SK-N-MC (cell line): Measurements from ENCODE around the gene RELL2.
A peak's percentile ranks its signal among the peaks of the same experiment; 100 is the strongest.

ENCODE experiments used
- DNase-seq: peaks from one replicate; pipeline ENCODE4 v3.0.0-alpha.2; 2011; ENCODE audit warnings: low read depth, low spot score
- H3K27ac ChIP-seq: fragments of 200-600 bp; sonication (generic); 2 replicates; pipeline ENCODE4 v1.5.1; 2016; ENCODE audit warnings: mixed run types
- H3K36me3 ChIP-seq: fragments of 200-600 bp; sonication (generic); 2 replicates; pipeline ENCODE4 v1.6.1; 2017; ENCODE audit warnings: antibody characterized with exemption, low read length, mixed read lengths; ENCODE audit not compliant: insufficient read depth
- H3K4me3 ChIP-seq: fragments of 200-600 bp; sonication (generic); 2 replicates; pipeline ENCODE4 v1.5.1; 2016
- H3K9ac ChIP-seq: fragments of 200-600 bp; sonication (generic); 2 replicates; pipeline ENCODE4 v1.8.0; 2017; ENCODE audit warnings: mixed run types, mixed read lengths; ENCODE audit not compliant: insufficient read length
- H3K9me3 ChIP-seq: fragments of 200-600 bp; sonication (generic); 2 replicates; pipeline ENCODE4 v1.6.1; 2017; ENCODE audit warnings: low read depth, mild to moderate bottlenecking, antibody characterized with exemption, low read length, moderate library complexity, mixed read lengths
- EZH2 ChIP-seq: fragments of 200-600 bp; sonication (generic); IDR thresholded peaks from one replicate; pipeline ENCODE4 v1.6.1; 2017; ENCODE audit warnings: antibody characterized with exemption
- FOXP2 ChIP-seq: optimal IDR thresholded peaks from 2 replicates; pipeline ENCODE3; 2011; ENCODE audit warnings: mild to moderate bottlenecking, moderate library complexity; ENCODE audit not compliant: insufficient read depth; ENCODE audit errors: extremely low read length, control extremely low read depth
- POLR2AphosphoS5 ChIP-seq: IDR thresholded peaks from 2 replicates; pipeline ENCODE4 v1.6.1; 2012; ENCODE audit warnings: mild to moderate bottlenecking, low read depth, low read length, borderline replicate concordance

RELL2 gene

GRCh38 chr5:141636413-141637122, at the start of gene RELL2, which contains the start of gene HDAC3:
RELL2 (plus strand) TSS chr5:141636997; CDS start chr5:141638226, 1,229 bp downstream.
HDAC3 (minus strand) TSS chr5:141636849; CDS start chr5:141636790, 59 bp downstream.
- DNase-seq = no peak
- Histone ChIP-seq H3K9ac (peak within 1 kb of the TSS; percentile 96), H3K9me3 (no peaks in the 10 kb centered on the region), H3K36me3 (peaks cover 17% of the 10 kb centered on the region), H3K27ac (no peak within 1 kb of the TSS), H3K4me3 (peak within 1 kb of the TSS; percentile 99)
- TF ChIP-seq FOXP2 = no peak
- TF ChIP-seq POLR2AphosphoS5 = peak; percentile 89

- TF ChIP-seq EZH2 (no peak), POLR2AphosphoS5 (no peak), FOXP2 (no peak)
- peaks cover 21% of the 10 kb centered on the region for H3K36me3 ChIP-seq
- no peak for DNase-seq
Measured at GRCh38 chr5:141590127-141590526, 46.7 kb upstream of the RELL2 start.

GRCh38 chr5:141596867-141597266, 39.9 kb upstream of the RELL2 start:
- Histone ChIP-seq H3K9me3 (no peaks in the 10 kb centered on the region), H3K4me3 (no peak overlapping the region), H3K36me3 (peaks cover 10% of the 10 kb centered on the region), H3K9ac (no peak overlapping the region), H3K27ac (no peak overlapping the region)
- TF ChIP-seq EZH2 (no peak), POLR2AphosphoS5 (no peak), FOXP2 (no peak)
- no peak for DNase-seq

More at GRCh38 chr5:141590127-141590526, 46.7 kb upstream of the RELL2 start:
- no peak overlapping the region for H3K4me3 ChIP-seq
- no peaks in the 10 kb centered on the region for H3K9me3 ChIP-seq
- no peak overlapping the region for H3K27ac ChIP-seq
- no peak overlapping the region for H3K9ac ChIP-seq

- TF ChIP-seq FOXP2 (no peak), EZH2 (no peak), POLR2AphosphoS5 (no peak)
- no peaks in the 10 kb centered on the region for H3K9me3 ChIP-seq
- H3K36me3 ChIP-seq = peaks cover 10% of the 10 kb centered on the region
- no peak overlapping the region for H3K27ac ChIP-seq
- DNase-seq = no peak
- no peak overlapping the region for H3K9ac ChIP-seq
- H3K4me3 ChIP-seq = no peak overlapping the region
Measured at GRCh38 chr5:141597394-141597793, 39.4 kb upstream of the RELL2 start.

GRCh38 chr5:141597814-141598213, 39.0 kb upstream of the RELL2 start:
- H3K36me3 ChIP-seq = peaks cover 10% of the 10 kb centered on the region
- TF ChIP-seq POLR2AphosphoS5 = no peak
- no peak overlapping the region for H3K27ac ChIP-seq
- H3K9ac ChIP-seq = no peak overlapping the region
- H3K9me3 ChIP-seq = no peaks in the 10 kb centered on the region
- DNase-seq = no peak
- no peak overlapping the region for H3K4me3 ChIP-seq

GRCh38 chr5:141598391-141599345, 38.1 kb upstream of the RELL2 start:
- DNase-seq = no peak
- Histone ChIP-seq H3K4me3 (no peak overlapping the region), H3K9me3 (no peaks in the 10 kb centered on the region), H3K9ac (no peak overlapping the region), H3K36me3 (peaks cover 10% of the 10 kb centered on the region), H3K27ac (no peak overlapping the region)
- TF ChIP-seq POLR2AphosphoS5 (no peak), FOXP2 (no peak), EZH2 (no peak)

- DNase-seq = no peak
- Histone ChIP-seq H3K36me3 (no peaks in the 10 kb centered on the region; the same call in none of the 2 replicates), H3K4me3 (no peak overlapping the region), H3K9me3 (no peaks in the 10 kb centered on the region), H3K9ac (no peak overlapping the region), H3K27ac (no peak overlapping the region)
- no peak for TF ChIP-seq FOXP2
Measured at GRCh38 chr5:141602606-141603005, 34.2 kb upstream of the RELL2 start.

GRCh38 chr5:141603923-141604717, 32.7 kb upstream of the RELL2 start:
- H3K27ac ChIP-seq = peak overlapping the region; percentile 85; the same call in 1 of the 2 replicates
- DNase-seq = no peak

More at GRCh38 chr5:141603923-141604717, 32.7 kb upstream of the RELL2 start:
- Histone ChIP-seq H3K36me3 (no peaks in the 10 kb centered on the region), H3K9ac (no peak overlapping the region), H3K4me3 (no peak overlapping the region), H3K9me3 (no peaks in the 10 kb centered on the region)
- no peak for TF ChIP-seq EZH2
- TF ChIP-seq FOXP2 = no peak
- no peak for TF ChIP-seq POLR2AphosphoS5
